Measurements from ENCODE around the gene SLC2A4RG.

DNA sequence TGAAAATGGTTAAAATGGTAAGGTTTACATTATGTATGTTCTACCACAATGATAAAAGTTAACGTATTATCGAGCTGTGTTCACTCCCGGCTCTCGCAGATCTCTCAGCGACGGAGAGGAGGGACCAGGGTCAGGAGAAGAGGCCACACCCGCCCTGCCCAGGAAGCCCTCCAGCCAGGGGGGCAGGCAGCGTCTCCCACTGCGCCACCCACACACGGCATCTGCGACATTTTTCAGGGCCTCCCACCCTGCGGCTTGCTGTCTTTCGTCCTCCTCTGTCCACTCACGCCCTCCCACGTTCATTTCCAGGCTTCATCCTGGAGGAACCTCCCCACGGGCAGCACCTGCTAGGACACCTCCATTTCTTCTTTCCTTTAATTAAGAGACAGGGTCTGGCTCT lies 48.2 kb downstream of the SLC2A4RG start:
- TF ChIP-seq, protein P1, sequence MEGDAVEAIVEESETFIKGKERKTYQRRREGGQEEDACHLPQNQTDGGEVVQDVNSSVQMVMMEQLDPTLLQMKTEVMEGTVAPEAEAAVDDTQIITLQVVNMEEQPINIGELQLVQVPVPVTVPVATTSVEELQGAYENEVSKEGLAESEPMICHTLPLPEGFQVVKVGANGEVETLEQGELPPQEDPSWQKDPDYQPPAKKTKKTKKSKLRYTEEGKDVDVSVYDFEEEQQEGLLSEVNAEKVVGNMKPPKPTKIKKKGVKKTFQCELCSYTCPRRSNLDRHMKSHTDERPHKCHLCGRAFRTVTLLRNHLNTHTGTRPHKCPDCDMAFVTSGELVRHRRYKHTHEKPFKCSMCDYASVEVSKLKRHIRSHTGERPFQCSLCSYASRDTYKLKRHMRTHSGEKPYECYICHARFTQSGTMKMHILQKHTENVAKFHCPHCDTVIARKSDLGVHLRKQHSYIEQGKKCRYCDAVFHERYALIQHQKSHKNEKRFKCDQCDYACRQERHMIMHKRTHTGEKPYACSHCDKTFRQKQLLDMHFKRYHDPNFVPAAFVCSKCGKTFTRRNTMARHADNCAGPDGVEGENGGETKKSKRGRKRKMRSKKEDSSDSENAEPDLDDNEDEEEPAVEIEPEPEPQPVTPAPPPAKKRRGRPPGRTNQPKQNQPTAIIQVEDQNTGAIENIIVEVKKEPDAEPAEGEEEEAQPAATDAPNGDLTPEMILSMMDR (IDR thresholded peaks at IDR 0.05 in 8 of 11, conservative IDR thresholded peaks at IDR 0.05 in 3 of 11): no peak
- TF ChIP-seq POLR2AphosphoS5 (IDR thresholded peaks at IDR 0.05) (peak; percentile 31 to 66 (median 60)), POLR2A (IDR thresholded peaks at IDR 0.05) (no peak)

Data from spleen (tissue), 7 donors.